ENCODE results near the gene ADAP1. TPM values are rescaled to one million over a fixed set of nuclear protein-coding genes. Genes with fewer than 3 reads are reported as not detected.

ADAP1 gene
- total RNA-seq, 1 experiment from 2014 or later = 173 TPM

DNA sequence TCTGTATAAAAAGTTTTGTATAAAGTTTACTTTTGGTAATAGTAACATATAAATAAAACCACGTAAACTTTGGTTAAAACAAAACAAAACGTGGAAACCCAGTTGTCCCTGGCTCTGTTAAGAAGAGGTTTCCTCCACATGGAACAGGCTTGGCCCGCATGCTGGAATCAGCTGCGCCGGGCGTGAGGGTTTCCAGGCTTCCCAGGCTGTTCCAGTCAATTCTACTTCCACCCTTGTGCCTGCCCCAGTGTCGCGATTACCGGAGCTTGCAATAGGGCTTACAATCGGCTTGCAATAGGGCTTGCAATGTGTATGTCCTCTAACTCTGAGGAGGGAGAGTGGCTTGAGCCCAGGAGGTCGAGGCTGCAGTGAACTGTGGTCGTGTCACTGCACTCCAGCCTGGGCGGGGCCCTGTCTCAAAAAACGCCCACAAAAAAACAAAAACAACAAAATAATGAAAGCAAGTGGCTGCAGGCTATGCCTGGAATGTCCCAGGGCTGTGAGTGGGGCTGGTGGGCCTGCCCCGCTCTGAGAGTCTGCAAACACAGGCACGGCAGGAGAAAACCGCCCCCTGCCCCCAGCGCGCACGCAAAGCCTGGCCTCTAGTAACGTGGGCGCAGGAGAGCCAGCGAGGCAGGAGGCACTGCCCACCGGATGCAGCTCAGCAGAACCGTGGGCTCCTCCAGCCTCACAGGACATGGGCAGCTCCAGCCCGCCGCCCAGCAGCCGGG is 44.8 kb upstream of the ADAP1 start:
- BruUV-seq (replicated peaks) = no TSS peak

DNA sequence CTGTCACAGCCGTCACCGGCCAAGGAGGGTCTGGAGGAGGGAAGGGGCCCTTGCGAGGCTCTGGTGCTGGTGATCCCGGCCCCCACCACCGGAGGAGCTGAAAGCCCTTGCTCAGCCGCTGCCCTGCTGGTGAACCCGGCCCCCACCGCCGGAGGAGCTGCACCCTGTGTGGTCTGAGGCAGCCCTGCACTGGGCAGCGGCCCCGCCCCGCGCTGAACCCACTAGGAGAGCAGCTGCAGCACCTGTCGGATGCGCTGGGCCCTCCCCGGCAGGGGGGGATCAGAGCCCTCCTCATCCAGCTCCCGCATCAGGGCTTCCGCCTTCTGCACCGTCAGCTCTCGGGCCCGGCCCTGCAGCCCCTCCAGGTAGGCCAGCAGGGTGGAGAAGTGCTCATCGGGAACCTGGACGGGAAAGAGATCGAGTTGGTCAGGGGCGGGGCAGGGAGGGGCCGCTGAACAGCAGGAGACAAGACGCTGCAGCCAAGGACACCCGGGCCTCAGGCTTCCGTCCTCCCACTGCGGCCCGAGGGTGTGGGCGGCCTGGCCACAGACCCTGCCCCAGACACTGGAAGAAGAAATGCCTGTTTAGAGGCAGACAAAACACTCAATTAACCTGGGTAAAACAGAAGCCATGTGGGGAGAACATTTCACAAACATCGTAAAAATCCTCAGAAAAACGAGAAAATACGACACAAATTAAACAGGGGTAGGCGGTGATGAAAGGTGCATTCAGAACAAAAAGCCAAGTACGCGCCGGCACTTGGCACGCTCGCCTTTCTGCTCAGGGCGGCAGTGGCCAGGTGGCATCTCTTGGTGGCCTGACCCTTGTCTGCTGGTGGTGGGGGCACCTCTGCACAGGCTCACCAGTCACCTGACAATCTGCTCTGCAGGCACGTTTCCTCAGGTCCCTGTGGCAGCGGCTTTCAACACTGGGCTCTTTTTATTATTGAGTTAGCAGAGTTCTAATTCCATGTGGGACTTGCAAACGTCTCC is 43.2 kb upstream of the ADAP1 start:
- peaks cover 8% of the 10 kb centered on the region for H3K4me1 Mint-ChIP-seq (ENCODE audit: low read depth, unreplicated experiment)
- peaks cover 59% of the 10 kb centered on the region for H3K36me3 Mint-ChIP-seq (ENCODE audit: insufficient read depth, unreplicated experiment)
- no peak overlapping the region for H3K27ac Mint-ChIP-seq (ENCODE audit: unreplicated experiment)
- CTCF ChIA-PET = interaction anchor here (0.6 to 1.1 kb wide), 2 partner anchors 68 to 335 kb away, joined by 3 to 4 read pairs; no protein-coding TSS in a partner anchor
- no TSS peak for BruUV-seq (replicated peaks)
- DNase-seq = no peak
- intact Hi-C loops (cut with micrococcal nuclease; ENCODE audit: unreplicated experiment) = no loop called here
- TF ChIP-seq, protein P1, sequence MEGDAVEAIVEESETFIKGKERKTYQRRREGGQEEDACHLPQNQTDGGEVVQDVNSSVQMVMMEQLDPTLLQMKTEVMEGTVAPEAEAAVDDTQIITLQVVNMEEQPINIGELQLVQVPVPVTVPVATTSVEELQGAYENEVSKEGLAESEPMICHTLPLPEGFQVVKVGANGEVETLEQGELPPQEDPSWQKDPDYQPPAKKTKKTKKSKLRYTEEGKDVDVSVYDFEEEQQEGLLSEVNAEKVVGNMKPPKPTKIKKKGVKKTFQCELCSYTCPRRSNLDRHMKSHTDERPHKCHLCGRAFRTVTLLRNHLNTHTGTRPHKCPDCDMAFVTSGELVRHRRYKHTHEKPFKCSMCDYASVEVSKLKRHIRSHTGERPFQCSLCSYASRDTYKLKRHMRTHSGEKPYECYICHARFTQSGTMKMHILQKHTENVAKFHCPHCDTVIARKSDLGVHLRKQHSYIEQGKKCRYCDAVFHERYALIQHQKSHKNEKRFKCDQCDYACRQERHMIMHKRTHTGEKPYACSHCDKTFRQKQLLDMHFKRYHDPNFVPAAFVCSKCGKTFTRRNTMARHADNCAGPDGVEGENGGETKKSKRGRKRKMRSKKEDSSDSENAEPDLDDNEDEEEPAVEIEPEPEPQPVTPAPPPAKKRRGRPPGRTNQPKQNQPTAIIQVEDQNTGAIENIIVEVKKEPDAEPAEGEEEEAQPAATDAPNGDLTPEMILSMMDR (IDR thresholded peaks at IDR 0.05; ENCODE audit: unreplicated experiment) = no peak
- H3K27me3 Mint-ChIP-seq (ENCODE audit: unreplicated experiment) = no peaks in the 10 kb centered on the region
- no peaks in the 10 kb centered on the region for H3K9me3 Mint-ChIP-seq (ENCODE audit: low read depth, unreplicated experiment)
- H3K4me3 Mint-ChIP-seq (ENCODE audit: low read depth, unreplicated experiment) = no peak overlapping the region

More for the DNA sequence above, 44.8 kb upstream of the ADAP1 start:
- intact Hi-C loops (cut with micrococcal nuclease; ENCODE audit: unreplicated experiment) = no loop called here
- CTCF ChIA-PET = no interaction called here
- Mint-ChIP-seq H3K9me3 (ENCODE audit: low read depth, unreplicated experiment) (no peaks in the 10 kb centered on the region), H3K27me3 (ENCODE audit: unreplicated experiment) (no peaks in the 10 kb centered on the region), H3K36me3 (ENCODE audit: insufficient read depth, unreplicated experiment) (peaks cover 51% of the 10 kb centered on the region), H3K27ac (ENCODE audit: unreplicated experiment) (no peak overlapping the region), H3K4me1 (ENCODE audit: low read depth, unreplicated experiment) (no peaks in the 10 kb centered on the region), H3K4me3 (ENCODE audit: low read depth, unreplicated experiment) (no peak overlapping the region)
- DNase-seq = no peak
- TF ChIP-seq, protein P1 (IDR thresholded peaks at IDR 0.05; ENCODE audit: unreplicated experiment) = no peak

DNA sequence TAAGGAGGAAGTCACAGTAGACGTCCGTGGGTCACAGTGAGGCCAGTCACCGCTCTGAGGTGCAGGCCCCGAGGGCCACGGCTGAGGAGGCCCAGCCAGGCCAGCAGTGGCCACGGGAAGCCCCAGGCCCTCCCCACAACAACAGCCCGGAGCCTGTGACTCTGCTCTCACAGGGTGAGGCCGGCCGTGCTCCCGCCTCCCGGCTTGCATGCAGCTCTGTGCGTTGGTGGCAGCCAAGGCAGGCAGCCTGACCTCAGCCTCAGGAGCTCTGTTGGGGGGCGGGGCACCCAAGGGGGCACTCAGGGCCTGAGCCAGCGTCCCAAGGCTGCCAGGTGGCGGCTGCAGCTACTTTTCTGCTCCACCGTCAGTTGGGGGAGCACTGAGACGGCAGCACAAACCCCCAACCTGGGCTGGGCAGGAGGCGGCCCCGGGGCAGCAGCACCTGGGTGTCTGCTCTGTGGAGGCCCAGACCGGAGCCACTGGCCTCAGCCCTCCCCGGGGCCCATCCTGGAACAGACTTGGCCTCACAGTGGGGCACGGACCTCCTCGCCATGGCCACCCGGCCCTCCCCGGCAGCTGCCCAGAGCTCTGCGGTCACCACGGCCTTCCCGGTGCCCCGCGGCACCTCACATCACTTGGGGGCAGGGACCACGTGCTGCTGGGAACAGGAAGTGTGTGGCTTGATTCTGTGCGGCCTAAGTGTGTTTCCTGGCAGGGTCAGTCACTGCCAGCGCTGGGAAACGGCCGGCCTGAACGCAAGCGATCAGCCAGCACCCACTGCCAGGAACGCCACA is 41.8 kb upstream of the ADAP1 start:
- no peaks in the 10 kb centered on the region for H3K27me3 Mint-ChIP-seq (ENCODE audit: unreplicated experiment)
- intact Hi-C loops (cut with micrococcal nuclease; ENCODE audit: unreplicated experiment) = no loop called here
- H3K36me3 Mint-ChIP-seq (ENCODE audit: insufficient read depth, unreplicated experiment) = peaks cover 65% of the 10 kb centered on the region
- CTCF ChIA-PET = interaction anchor here (4.4 kb wide), 1 partner anchor 70 kb away, joined by 153 read pairs; no protein-coding TSS in a partner anchor
- DNase-seq = no peak
- no TSS peak for BruUV-seq (replicated peaks)
- TF ChIP-seq, protein P1 (IDR thresholded peaks at IDR 0.05; ENCODE audit: unreplicated experiment) = peak; percentile 11
- H3K4me1 Mint-ChIP-seq (ENCODE audit: low read depth, unreplicated experiment) = peaks cover 9% of the 10 kb centered on the region
- no peak overlapping the region for H3K4me3 Mint-ChIP-seq (ENCODE audit: low read depth, unreplicated experiment)
- no peaks in the 10 kb centered on the region for H3K9me3 Mint-ChIP-seq (ENCODE audit: low read depth, unreplicated experiment)
- no peak overlapping the region for H3K27ac Mint-ChIP-seq (ENCODE audit: unreplicated experiment)

DNA sequence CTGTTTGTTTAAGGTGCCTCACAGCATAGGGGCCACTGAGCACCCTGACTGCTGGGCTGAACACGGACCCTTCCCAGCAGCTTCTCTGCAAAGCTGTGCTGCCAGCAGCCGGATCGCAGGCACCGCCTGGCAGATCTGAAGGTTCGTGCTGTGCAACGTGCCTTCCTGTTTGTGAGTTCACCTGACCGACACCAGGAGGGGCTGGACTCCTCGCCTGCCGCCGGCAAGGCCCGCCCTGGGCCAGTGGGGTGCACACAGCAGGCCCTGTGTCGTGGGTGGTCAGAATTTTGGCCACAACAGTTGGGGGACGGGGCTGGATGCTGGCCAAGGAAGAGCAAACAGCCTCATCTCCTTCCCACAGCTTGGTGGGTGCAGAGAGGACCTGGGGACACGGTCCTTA is 41.1 kb upstream of the ADAP1 start:
- CTCF ChIA-PET = interaction anchor here (4.4 kb wide), 1 partner anchor 71 kb away, joined by 153 read pairs; no protein-coding TSS in a partner anchor
- Mint-ChIP-seq H3K27me3 (ENCODE audit: unreplicated experiment) (no peaks in the 10 kb centered on the region), H3K9me3 (ENCODE audit: low read depth, unreplicated experiment) (no peaks in the 10 kb centered on the region), H3K4me1 (ENCODE audit: low read depth, unreplicated experiment) (peaks cover 9% of the 10 kb centered on the region), H3K27ac (ENCODE audit: unreplicated experiment) (no peak overlapping the region), H3K36me3 (ENCODE audit: insufficient read depth, unreplicated experiment) (peaks cover 58% of the 10 kb centered on the region), H3K4me3 (ENCODE audit: low read depth, unreplicated experiment) (no peak overlapping the region)
- intact Hi-C loops (cut with micrococcal nuclease; ENCODE audit: unreplicated experiment) = no loop called here
- no peak for DNase-seq
- no TSS peak for BruUV-seq (replicated peaks)
- TF ChIP-seq, protein P1 (IDR thresholded peaks at IDR 0.05; ENCODE audit: unreplicated experiment) = no peak

Measured in Calu3 (cell line).